HepG2 (cell line): ENCODE measurements around the gene BAZ1A. TPM values are rescaled to one million over a fixed set of nuclear protein-coding genes. Genes with fewer than 3 reads are reported as not detected.

Source experiments
- CC2D1A ChIP-seq: sonication (generic); formaldehyde crosslinking; IDR thresholded peaks from 2 replicates; pipeline ENCODE4 v1.8.1; 2023; ENCODE audit warnings: mild to moderate bottlenecking, missing genetic modification reagents
- ERF ChIP-seq: IDR thresholded peaks from 2 replicates; pipeline ENCODE4 v1.6.1; 2018; ENCODE audit warnings: missing biosample characterization, missing genetic modification reagents
- FOXO1 ChIP-seq: sonication (generic); formaldehyde crosslinking; IDR thresholded peaks from 2 replicates; pipeline ENCODE4 v1.4.0; 2020; ENCODE audit warnings: missing genetic modification reagents
- HDAC2 ChIP-seq: sonication (generic); formaldehyde crosslinking; IDR thresholded peaks from 2 replicates; pipeline ENCODE4 v1.4.0; 2020; ENCODE audit warnings: missing genetic modification reagents
- HOXA7 ChIP-seq: sonication (generic); formaldehyde crosslinking; IDR thresholded peaks from 2 replicates; pipeline ENCODE4 v1.8.1; 2022; ENCODE audit warnings: mild to moderate bottlenecking, missing genetic modification reagents, moderate library complexity
- KDM6A ChIP-seq: IDR thresholded peaks from 2 replicates; pipeline ENCODE4 v1.6.1; 2016; ENCODE audit warnings: low read depth
- NFKB2 ChIP-seq: sonication (generic); formaldehyde crosslinking; IDR thresholded peaks from 2 replicates; pipeline ENCODE4 v1.4.0; 2020; ENCODE audit warnings: missing genetic modification reagents, borderline replicate concordance
- NFYC ChIP-seq: IDR thresholded peaks from 2 replicates; pipeline ENCODE4 v1.6.1; 2016; ENCODE audit warnings: missing genetic modification reagents, missing compliant biosample characterization
- NPAS2 ChIP-seq: sonication (generic); formaldehyde crosslinking; IDR thresholded peaks from 2 replicates; pipeline ENCODE4 v1.8.0; 2022; ENCODE audit warnings: mild to moderate bottlenecking, missing genetic modification reagents, borderline replicate concordance
- PRPF4 ChIP-seq: fragments of 200-400 bp; formaldehyde crosslinking; IDR thresholded peaks from 2 replicates; pipeline ENCODE4 v1.6.1; 2016; ENCODE audit warnings: low read length, low read depth; ENCODE audit not compliant: poor library complexity, severe bottlenecking
- SALL1 ChIP-seq: sonication (generic); formaldehyde crosslinking; IDR thresholded peaks from 2 replicates; pipeline ENCODE4 v1.8.0; 2022; ENCODE audit warnings: mild to moderate bottlenecking, missing genetic modification reagents
- SNAPC2 ChIP-seq: sonication (generic); formaldehyde crosslinking; IDR thresholded peaks from 2 replicates; pipeline ENCODE4 v1.8.1; 2022; ENCODE audit warnings: mild to moderate bottlenecking, missing genetic modification reagents
- STAG1 ChIP-seq: sonication (generic); formaldehyde crosslinking; IDR thresholded peaks from 2 replicates; pipeline ENCODE4 v1.4.0; 2020; ENCODE audit warnings: missing genetic modification reagents
- ZNF138 ChIP-seq: sonication (generic); formaldehyde crosslinking; IDR thresholded peaks from 2 replicates; pipeline ENCODE4 v1.5.0; 2020; ENCODE audit warnings: mild to moderate bottlenecking, low read depth, missing genetic modification reagents
- ZNF572 ChIP-seq: sonication (generic); formaldehyde crosslinking; IDR thresholded peaks from 2 replicates; pipeline ENCODE4 v1.5.1; 2020; ENCODE audit warnings: mild to moderate bottlenecking, missing genetic modification reagents
- ZNF747 ChIP-seq: sonication (generic); formaldehyde crosslinking; IDR thresholded peaks from 2 replicates; pipeline ENCODE4 v1.8.1; 2023; ENCODE audit warnings: missing genetic modification reagents, mild to moderate bottlenecking, borderline replicate concordance
- ZNF850 ChIP-seq: sonication (generic); formaldehyde crosslinking; conservative IDR thresholded peaks from 2 replicates; pipeline ENCODE4 v1.9.0; 2021; ENCODE audit warnings: mild to moderate bottlenecking, missing genetic modification reagents
- ZNF879 ChIP-seq: sonication (generic); formaldehyde crosslinking; IDR thresholded peaks from 2 replicates; pipeline ENCODE4 v1.8.1; 2023; ENCODE audit warnings: missing genetic modification reagents
- polyA plus RNA-seq, 8 experiments: library from polyadenylated mRNA; depleted of rRNA in 3 of 8; stranded (reverse) in 7 of 8; unstranded in 1 of 8; fragments of >200 nt; fragmentation: Illumina TruSeq in 4 of 8; extraction: Trizol in 4 of 8; gene quantifications; 2 replicates each; pipeline versions ENCODE4 v1.2.1 to v1.2.3, GENCODE V29; 2011 to 2016; ENCODE audit warnings: low read depth in 4 of 8, missing spikeins in 1 of 8, mixed read lengths in 1 of 8; ENCODE audit not compliant: insufficient read depth in 1 of 8
- total RNA-seq, 5 experiments: library from RNA; depleted of rRNA; stranded (reverse); fragments of >200 nt; fragmentation: Illumina TruSeq; extraction: Trizol; gene quantifications; 2 replicates each; pipeline ENCODE4 v1.2.3, GENCODE V29; 2016; ENCODE audit warnings: low read depth in 1 of 5
- TF ChIP-seq, protein P1 (sequence below): sonication (generic); formaldehyde crosslinking; IDR thresholded peaks from 2 replicates; pipeline ENCODE4 v1.4.0; 2020; ENCODE audit warnings: mild to moderate bottlenecking, missing genetic modification reagents
- TF ChIP-seq, protein P2 (sequence below): sonication (generic); formaldehyde crosslinking; IDR thresholded peaks from 2 replicates; pipeline ENCODE4 v1.4.0; 2020; ENCODE audit warnings: missing genetic modification reagents, borderline replicate concordance
- TF ChIP-seq, protein P3 (sequence below): sonication (generic); formaldehyde crosslinking; IDR thresholded peaks from 2 replicates; pipeline ENCODE4 v1.5.0; 2020; ENCODE audit warnings: mild to moderate bottlenecking, missing genetic modification reagents, moderate library complexity

Gene BAZ1A
- total and polyA plus RNA-seq, 2 of the 13 experiments (the other 11 are each of a cell fraction or from before 2014, with no cell fraction given), result 20.9 to 56.8 TPM

DNA sequence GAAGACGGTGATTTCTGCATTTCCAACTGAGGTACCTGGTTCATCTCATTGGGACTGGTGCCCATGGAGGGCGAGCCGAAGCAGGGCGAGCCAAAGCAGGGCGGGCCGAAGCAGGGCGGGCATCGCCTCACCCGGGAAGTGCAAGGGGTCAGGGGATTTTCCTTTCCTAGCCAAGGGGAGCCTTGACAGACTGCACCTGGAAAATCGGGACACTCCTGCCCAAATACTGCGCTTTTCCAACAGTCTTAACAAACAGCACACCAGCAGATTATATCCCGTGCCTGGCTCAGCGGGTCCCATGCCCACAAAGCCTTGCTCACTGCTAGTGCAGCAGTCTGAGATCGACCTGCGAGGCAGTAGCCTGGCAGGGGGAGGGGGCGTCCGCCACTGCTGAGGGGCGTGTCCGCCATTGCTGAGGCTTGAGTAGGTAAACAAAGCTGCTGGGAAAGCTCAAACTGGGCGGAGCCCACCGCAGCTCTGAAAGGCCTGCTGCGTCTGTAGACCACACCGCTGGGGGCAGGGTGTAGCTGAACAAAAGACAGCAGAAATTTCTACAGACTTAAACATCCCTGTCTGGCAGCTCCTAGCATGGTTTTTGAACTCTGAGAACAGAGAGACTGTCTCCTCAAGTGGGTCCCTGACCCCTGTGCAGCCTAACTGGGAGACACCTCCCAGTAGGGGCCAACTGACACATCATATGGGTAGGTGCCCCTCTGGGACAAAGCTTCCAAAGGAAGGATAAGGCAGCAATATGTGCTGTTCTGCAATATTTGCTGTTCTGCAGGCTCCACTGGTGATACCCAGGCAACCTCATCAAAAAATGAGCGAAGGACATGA, 77.2 kb downstream of the BAZ1A start (continued):
- TF ChIP-seq, protein P1, sequence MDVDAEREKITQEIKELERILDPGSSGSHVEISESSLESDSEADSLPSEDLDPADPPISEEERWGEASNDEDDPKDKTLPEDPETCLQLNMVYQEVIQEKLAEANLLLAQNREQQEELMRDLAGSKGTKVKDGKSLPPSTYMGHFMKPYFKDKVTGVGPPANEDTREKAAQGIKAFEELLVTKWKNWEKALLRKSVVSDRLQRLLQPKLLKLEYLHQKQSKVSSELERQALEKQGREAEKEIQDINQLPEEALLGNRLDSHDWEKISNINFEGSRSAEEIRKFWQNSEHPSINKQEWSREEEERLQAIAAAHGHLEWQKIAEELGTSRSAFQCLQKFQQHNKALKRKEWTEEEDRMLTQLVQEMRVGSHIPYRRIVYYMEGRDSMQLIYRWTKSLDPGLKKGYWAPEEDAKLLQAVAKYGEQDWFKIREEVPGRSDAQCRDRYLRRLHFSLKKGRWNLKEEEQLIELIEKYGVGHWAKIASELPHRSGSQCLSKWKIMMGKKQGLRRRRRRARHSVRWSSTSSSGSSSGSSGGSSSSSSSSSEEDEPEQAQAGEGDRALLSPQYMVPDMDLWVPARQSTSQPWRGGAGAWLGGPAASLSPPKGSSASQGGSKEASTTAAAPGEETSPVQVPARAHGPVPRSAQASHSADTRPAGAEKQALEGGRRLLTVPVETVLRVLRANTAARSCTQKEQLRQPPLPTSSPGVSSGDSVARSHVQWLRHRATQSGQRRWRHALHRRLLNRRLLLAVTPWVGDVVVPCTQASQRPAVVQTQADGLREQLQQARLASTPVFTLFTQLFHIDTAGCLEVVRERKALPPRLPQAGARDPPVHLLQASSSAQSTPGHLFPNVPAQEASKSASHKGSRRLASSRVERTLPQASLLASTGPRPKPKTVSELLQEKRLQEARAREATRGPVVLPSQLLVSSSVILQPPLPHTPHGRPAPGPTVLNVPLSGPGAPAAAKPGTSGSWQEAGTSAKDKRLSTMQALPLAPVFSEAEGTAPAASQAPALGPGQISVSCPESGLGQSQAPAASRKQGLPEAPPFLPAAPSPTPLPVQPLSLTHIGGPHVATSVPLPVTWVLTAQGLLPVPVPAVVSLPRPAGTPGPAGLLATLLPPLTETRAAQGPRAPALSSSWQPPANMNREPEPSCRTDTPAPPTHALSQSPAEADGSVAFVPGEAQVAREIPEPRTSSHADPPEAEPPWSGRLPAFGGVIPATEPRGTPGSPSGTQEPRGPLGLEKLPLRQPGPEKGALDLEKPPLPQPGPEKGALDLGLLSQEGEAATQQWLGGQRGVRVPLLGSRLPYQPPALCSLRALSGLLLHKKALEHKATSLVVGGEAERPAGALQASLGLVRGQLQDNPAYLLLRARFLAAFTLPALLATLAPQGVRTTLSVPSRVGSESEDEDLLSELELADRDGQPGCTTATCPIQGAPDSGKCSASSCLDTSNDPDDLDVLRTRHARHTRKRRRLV (CRISPR knock-in tag), result no peak
- TF ChIP-seq, protein P2, sequence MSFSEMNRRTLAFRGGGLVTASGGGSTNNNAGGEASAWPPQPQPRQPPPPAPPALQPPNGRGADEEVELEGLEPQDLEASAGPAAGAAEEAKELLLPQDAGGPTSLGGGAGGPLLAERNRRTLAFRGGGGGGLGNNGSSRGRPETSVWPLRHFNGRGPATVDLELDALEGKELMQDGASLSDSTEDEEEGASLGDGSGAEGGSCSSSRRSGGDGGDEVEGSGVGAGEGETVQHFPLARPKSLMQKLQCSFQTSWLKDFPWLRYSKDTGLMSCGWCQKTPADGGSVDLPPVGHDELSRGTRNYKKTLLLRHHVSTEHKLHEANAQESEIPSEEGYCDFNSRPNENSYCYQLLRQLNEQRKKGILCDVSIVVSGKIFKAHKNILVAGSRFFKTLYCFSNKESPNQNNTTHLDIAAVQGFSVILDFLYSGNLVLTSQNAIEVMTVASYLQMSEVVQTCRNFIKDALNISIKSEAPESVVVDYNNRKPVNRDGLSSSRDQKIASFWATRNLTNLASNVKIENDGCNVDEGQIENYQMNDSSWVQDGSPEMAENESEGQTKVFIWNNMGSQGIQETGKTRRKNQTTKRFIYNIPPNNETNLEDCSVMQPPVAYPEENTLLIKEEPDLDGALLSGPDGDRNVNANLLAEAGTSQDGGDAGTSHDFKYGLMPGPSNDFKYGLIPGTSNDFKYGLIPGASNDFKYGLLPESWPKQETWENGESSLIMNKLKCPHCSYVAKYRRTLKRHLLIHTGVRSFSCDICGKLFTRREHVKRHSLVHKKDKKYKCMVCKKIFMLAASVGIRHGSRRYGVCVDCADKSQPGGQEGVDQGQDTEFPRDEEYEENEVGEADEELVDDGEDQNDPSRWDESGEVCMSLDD (CRISPR knock-in tag), result no peak
- TF ChIP-seq ZNF879 (CRISPR knock-in tag) (no peak), ERF (CRISPR knock-in tag) (peak; percentile 85), KDM6A (CRISPR knock-in tag) (0 out of 2 replicates have a peak, but pooled peaks have one; percentile 48), HDAC2 (CRISPR knock-in tag) (peak; percentile 59; the same call in 1 of the 2 replicates), ZNF850 (CRISPR knock-in tag) (no peak), FOXO1 (peak; percentile 77), NFKB2 (CRISPR knock-in tag) (peak; percentile 78; the same call in 1 of the 2 replicates), PRPF4 (peak; percentile 82), SALL1 (peak; percentile 84; the same call in 1 of the 2 replicates), HOXA7 (no peak), STAG1 (CRISPR knock-in tag) (peak; percentile 60), ZNF747 (CRISPR knock-in tag) (peak; percentile 41; the same call in 1 of the 2 replicates), CC2D1A (CRISPR knock-in tag) (no peak), ZNF138 (CRISPR knock-in tag) (no peak), NFYC (CRISPR knock-in tag) (no peak), ZNF572 (CRISPR knock-in tag) (no peak), NPAS2 (CRISPR knock-in tag) (no peak), SNAPC2 (no peak)
- TF ChIP-seq, protein P3, sequence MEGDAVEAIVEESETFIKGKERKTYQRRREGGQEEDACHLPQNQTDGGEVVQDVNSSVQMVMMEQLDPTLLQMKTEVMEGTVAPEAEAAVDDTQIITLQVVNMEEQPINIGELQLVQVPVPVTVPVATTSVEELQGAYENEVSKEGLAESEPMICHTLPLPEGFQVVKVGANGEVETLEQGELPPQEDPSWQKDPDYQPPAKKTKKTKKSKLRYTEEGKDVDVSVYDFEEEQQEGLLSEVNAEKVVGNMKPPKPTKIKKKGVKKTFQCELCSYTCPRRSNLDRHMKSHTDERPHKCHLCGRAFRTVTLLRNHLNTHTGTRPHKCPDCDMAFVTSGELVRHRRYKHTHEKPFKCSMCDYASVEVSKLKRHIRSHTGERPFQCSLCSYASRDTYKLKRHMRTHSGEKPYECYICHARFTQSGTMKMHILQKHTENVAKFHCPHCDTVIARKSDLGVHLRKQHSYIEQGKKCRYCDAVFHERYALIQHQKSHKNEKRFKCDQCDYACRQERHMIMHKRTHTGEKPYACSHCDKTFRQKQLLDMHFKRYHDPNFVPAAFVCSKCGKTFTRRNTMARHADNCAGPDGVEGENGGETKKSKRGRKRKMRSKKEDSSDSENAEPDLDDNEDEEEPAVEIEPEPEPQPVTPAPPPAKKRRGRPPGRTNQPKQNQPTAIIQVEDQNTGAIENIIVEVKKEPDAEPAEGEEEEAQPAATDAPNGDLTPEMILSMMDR (CRISPR knock-in tag), result peak; percentile 66
